SK-N-SH (cell line): ENCODE measurements around the gene ARHGEF4. TPM values are rescaled to one million over a fixed set of nuclear protein-coding genes. Genes with fewer than 3 reads are reported as not detected.

ENCODE experiments used
- CTCF ChIA-PET: fragments of 300-600, 350-600 bp; formaldehyde crosslinking; extraction: SDS; loops from one replicate; lab custom pipeline; 2021; lab: Yijun Ruan, JAX
- POLR2A ChIA-PET: fragments of 350-600 bp; sonication (Branson Sonifier 250); formaldehyde crosslinking; extraction: SDS; loops from one replicate; lab custom pipeline; 2020; ENCODE audit warnings: antibody characterized with exemption, inconsistent platforms; lab: Yijun Ruan, JAX
- DNase-seq: peaks from one replicate; pipeline ENCODE4 v3.0.0; 2012
- H2AFZ ChIP-seq: fragments of 200-600 bp; sonication (generic); 2 replicates; pipeline ENCODE4 v1.8.1; 2016; ENCODE audit warnings: antibody characterized with exemption, mild to moderate bottlenecking, low read depth
- H3F3A ChIP-seq: fragments of 200-600 bp; sonication (generic); replicated peaks from 2 replicates; pipeline ENCODE3; 2016; ENCODE audit warnings: antibody characterized with exemption, mild to moderate bottlenecking; ENCODE audit not compliant: insufficient read depth
- H3K27ac ChIP-seq, 2 experiments: fragments of 200-500 bp in 1 of 2; fragments of 200-600 bp in 1 of 2; sonication (Bioruptor generic) in 1 of 2; sonication (generic), shearing (Covaris generic) in 1 of 2; 2 replicates each; pipeline versions ENCODE4 v1.5.1 to v1.6.1; 2014 to 2016; ENCODE audit warnings: low read depth in 2 of 2, inconsistent platforms in 1 of 2, low read length in 1 of 2, mild to moderate bottlenecking in 1 of 2, mixed read lengths in 1 of 2
- H3K27me3 ChIP-seq: fragments of 200-600 bp; sonication (generic), shearing (Covaris generic); 2 replicates; pipeline ENCODE4 v1.6.1; 2016; ENCODE audit warnings: mixed run types; ENCODE audit not compliant: insufficient read depth
- H3K36me3 ChIP-seq, 2 experiments: fragments of 200-500 bp in 1 of 2; fragments of 200-600 bp in 1 of 2; sonication (Bioruptor generic) in 1 of 2; sonication (generic) in 1 of 2; replicated peaks in 1 of 2; 2 replicates each; pipeline versions ENCODE3 to v1.5.1; 2014 to 2016; ENCODE audit warnings: low read length in 1 of 2, mild to moderate bottlenecking in 1 of 2; ENCODE audit not compliant: insufficient read depth in 2 of 2, control insufficient read depth in 1 of 2
- H3K4me1 ChIP-seq, 2 experiments: fragments of 200-500 bp in 1 of 2; fragments of 200-600 bp in 1 of 2; sonication (Bioruptor generic) in 1 of 2; sonication (generic), shearing (Covaris generic) in 1 of 2; 2 replicates each; pipeline versions ENCODE4 v1.5.1 to v1.6.1; 2014 to 2016; ENCODE audit warnings: low read depth in 1 of 2, low read length in 1 of 2, mixed run types in 1 of 2; ENCODE audit not compliant: insufficient read depth in 2 of 2, control insufficient read depth in 1 of 2
- H3K4me2 ChIP-seq: fragments of 200-600 bp; sonication (generic), shearing (Covaris generic); 2 replicates; pipeline ENCODE4 v1.6.1; 2017; ENCODE audit warnings: mixed run types
- H3K4me3 ChIP-seq, 2 experiments: fragments of 200-500 bp in 1 of 2; fragments of 200-600 bp in 1 of 2; sonication (Bioruptor generic) in 1 of 2; sonication (generic), shearing (Covaris generic) in 1 of 2; 2 replicates each; pipeline versions ENCODE4 v1.5.1 to v1.8.1; 2014 to 2016; ENCODE audit warnings: low read depth in 2 of 2, inconsistent platforms in 1 of 2, low read length in 1 of 2, mild to moderate bottlenecking in 1 of 2, mixed read lengths in 1 of 2, moderate library complexity in 1 of 2
- H3K79me2 ChIP-seq: fragments of 200-600 bp; sonication (generic); 2 replicates; pipeline ENCODE4 v1.8.1; 2017; ENCODE audit warnings: mild to moderate bottlenecking; ENCODE audit not compliant: insufficient read depth
- H3K9ac ChIP-seq: fragments of 200-600 bp; sonication (generic); 2 replicates; pipeline ENCODE4 v1.6.1; 2017; ENCODE audit warnings: mixed run types
- H3K9me2 ChIP-seq: fragments of 200-600 bp; sonication (generic); 2 replicates; pipeline ENCODE4 v1.6.1; 2017; ENCODE audit warnings: mixed run types
- H3K9me3 ChIP-seq: fragments of 200-600 bp; sonication (generic); 2 replicates; pipeline ENCODE4 v1.6.1; 2017; ENCODE audit warnings: mixed run types, mild to moderate bottlenecking, moderate library complexity
- H4K20me1 ChIP-seq: fragments of 200-600 bp; sonication (generic); 2 replicates; pipeline ENCODE4 v1.6.1; 2017; ENCODE audit warnings: mild to moderate bottlenecking, mixed run types; ENCODE audit not compliant: insufficient read depth
- CHD2 ChIP-seq: fragments of 150-350 bp; IDR thresholded peaks from 2 replicates; pipeline ENCODE4 v1.6.1; 2018; ENCODE audit warnings: low read length; ENCODE audit not compliant: partially characterized antibody
- EP300 ChIP-seq, 2 experiments: IDR thresholded peaks; 2 replicates each; pipeline versions ENCODE4 v1.4.0 to v1.6.1; 2012; ENCODE audit warnings: borderline replicate concordance in 1 of 2, low read depth in 1 of 2, low read length in 1 of 2
- FOSL2 ChIP-seq: IDR thresholded peaks from 2 replicates; pipeline ENCODE4 v1.4.0; 2012; ENCODE audit warnings: low read depth, mild to moderate bottlenecking, moderate library complexity, borderline replicate concordance
- FOXJ3 ChIP-seq: sonication (generic); formaldehyde crosslinking; IDR thresholded peaks from 2 replicates; pipeline ENCODE4 v1.5.1; 2020; ENCODE audit warnings: mild to moderate bottlenecking, missing genetic modification reagents
- FOXM1 ChIP-seq: IDR thresholded peaks from 2 replicates; pipeline ENCODE4 v1.4.0; 2012; ENCODE audit warnings: low read depth, mild to moderate bottlenecking
- MEF2A ChIP-seq: IDR thresholded peaks from 2 replicates; pipeline ENCODE4 v1.4.0; 2012; ENCODE audit warnings: low read depth, borderline replicate concordance
- NRF1 ChIP-seq: IDR thresholded peaks from 2 replicates; pipeline ENCODE4 v1.6.1; 2012; ENCODE audit warnings: low read depth, mild to moderate bottlenecking, low read length
- PBX3 ChIP-seq: IDR thresholded peaks from 2 replicates; pipeline ENCODE4; 2012
- POLR2AphosphoS5 ChIP-seq: IDR thresholded peaks from 2 replicates; pipeline ENCODE4 v1.6.1; 2012; ENCODE audit warnings: low read depth, low read length
- RAD21 ChIP-seq: IDR thresholded peaks from 2 replicates; pipeline ENCODE4 v1.6.1; 2012; ENCODE audit warnings: mild to moderate bottlenecking, low read length
- RCOR1 ChIP-seq: fragments of 150-350 bp; IDR thresholded peaks from 2 replicates; pipeline ENCODE4 v1.6.1; 2017; ENCODE audit warnings: antibody characterized with exemption, low read length
- REST ChIP-seq: IDR thresholded peaks from 2 replicates; pipeline ENCODE4 v1.6.1; 2012; ENCODE audit warnings: mild to moderate bottlenecking, low read depth, low read length, moderate library complexity
- RXRA ChIP-seq: IDR thresholded peaks from 2 replicates; pipeline ENCODE4 v1.4.0; 2012; ENCODE audit warnings: low read depth, mild to moderate bottlenecking, borderline replicate concordance
- USF1 ChIP-seq: IDR thresholded peaks from 2 replicates; pipeline ENCODE4 v1.4.0; 2012; ENCODE audit warnings: low read depth, borderline replicate concordance
- YY1 ChIP-seq: IDR thresholded peaks from 2 replicates; pipeline ENCODE4 v1.4.0; 2012; ENCODE audit warnings: low read depth, mild to moderate bottlenecking
- WGBS: methylation state at CpG from one replicate; pipeline ENCODE4 v1.1.6; 2017; ENCODE audit warnings: low lambda C conversion rate; 5-methylcytosine and 5-hydroxymethylcytosine counted together
- polyA plus RNA-seq, 3 experiments: library from polyadenylated mRNA; depleted of rRNA; stranded (reverse); fragments of >200 nt; gene quantifications; 2 replicates each; pipeline ENCODE4 v1.2.3, GENCODE V29; 2012

The ARHGEF4 gene
- polyA plus RNA-seq, 1 of the 3 experiments (the other 2 are of a cell fraction): 2.3 TPM

GRCh38 chr2:130834931-130835765 is 1.6 kb upstream of the ARHGEF4 start:
- no peak for DNase-seq
- no peaks in the 10 kb centered on the region for H3F3A ChIP-seq
- 63% methylated on average over 16 of the region's 18 CpGs for WGBS
- no peak overlapping the region for H2AFZ ChIP-seq
- H3K27me3 ChIP-seq: no peaks in the 10 kb centered on the region; the same call in 1 of the 2 replicates
- no peaks in the 10 kb centered on the region for H4K20me1 ChIP-seq
- no peaks in the 10 kb centered on the region for H3K9me2 ChIP-seq
- H3K4me3 ChIP-seq: no peak overlapping the region
- TF ChIP-seq RAD21: no peak
- ChIA-PET CTCF (interaction anchor here (0.9 to 2.8 kb wide), 3 partner anchors 37 to 41 kb away, joined by 3 to 19 read pairs (median 3); no protein-coding TSS in a partner anchor), POLR2A (no interaction called here)
- no peak overlapping the region for H3K27ac ChIP-seq
- H3K9me3 ChIP-seq: no peaks in the 10 kb centered on the region
- no peaks in the 10 kb centered on the region for H3K36me3 ChIP-seq
- no peaks in the 10 kb centered on the region for H3K4me1 ChIP-seq
- no peaks in the 10 kb centered on the region for H3K79me2 ChIP-seq
- no peak overlapping the region for H3K9ac ChIP-seq
- H3K4me2 ChIP-seq: no peak overlapping the region

- Histone ChIP-seq H3K27me3 (no peaks in the 10 kb centered on the region; the same call in 1 of the 2 replicates), H4K20me1 (no peaks in the 10 kb centered on the region), H3K27ac (no peak overlapping the region), H3K79me2 (no peaks in the 10 kb centered on the region)
- TF ChIP-seq MEF2A: no peak
- no peak for TF ChIP-seq EP300 (IDR thresholded peaks at IDR 0.05; ENCODE audit: borderline replicate concordance in 1 of 2, low read depth in 1 of 2, low read length in 1 of 2)
- TF ChIP-seq FOXM1: no peak
- no peak for TF ChIP-seq RCOR1
- no peak for TF ChIP-seq PBX3
- TF ChIP-seq, all 33 proteins: peak for 0
- CTCF ChIA-PET: interaction anchor here (0.9 to 2.8 kb wide), 3 partner anchors 37 to 40 kb away, joined by 3 to 19 read pairs (median 3); no protein-coding TSS in a partner anchor
- no peaks in the 10 kb centered on the region for H3K9me2 ChIP-seq
- H3K4me1 ChIP-seq: no peaks in the 10 kb centered on the region
- 81% methylated on average over 5 of the region's 7 CpGs for WGBS
- no peaks in the 10 kb centered on the region for H3K9me3 ChIP-seq
- H3K36me3 ChIP-seq: no peaks in the 10 kb centered on the region
- H3K9ac ChIP-seq: no peak overlapping the region
- no peaks in the 10 kb centered on the region for H3F3A ChIP-seq
- H3K4me2 ChIP-seq: no peak overlapping the region
- DNase-seq: no peak
- H3K4me3 ChIP-seq: no peak overlapping the region
- H2AFZ ChIP-seq: no peak overlapping the region
- POLR2A ChIA-PET: no interaction called here
These were observed 1.0 kb upstream of the ARHGEF4 start for GRCh38 chr2:130835766-130836015.

GRCh38 chr2:130837175-130837810 is 579 bp downstream of the ARHGEF4 start:
- no peaks in the 10 kb centered on the region for H3K4me1 ChIP-seq
- H3K4me3 ChIP-seq: peak overlapping the region in 1 of 2 experiments; percentile 34; a peak in 2 of 4 replicates
- no peaks in the 10 kb centered on the region for H3K9me3 ChIP-seq
- no peaks in the 10 kb centered on the region for H3K36me3 ChIP-seq
- H3K27ac ChIP-seq: no peak overlapping the region
- TF ChIP-seq FOSL2 (no peak), USF1 (no peak), POLR2AphosphoS5 (no peak), CHD2 (no peak), RXRA (no peak), REST (no peak), NRF1 (no peak), FOXJ3 (CRISPR knock-in tag) (no peak), YY1 (no peak)
- TF ChIP-seq, all 33 proteins: peak for 0
- Histone ChIP-seq H4K20me1 (no peaks in the 10 kb centered on the region), H3K79me2 (no peaks in the 10 kb centered on the region), H3K9ac (no peak overlapping the region), H3K27me3 (no peaks in the 10 kb centered on the region; the same call in 1 of the 2 replicates), H2AFZ (no peak overlapping the region), H3K9me2 (no peaks in the 10 kb centered on the region), H3K4me2 (peak overlapping the region; percentile 11; the same call in 1 of the 2 replicates), H3F3A (no peaks in the 10 kb centered on the region)
- WGBS: 14% methylated on average over 24 of the region's 53 CpGs
- POLR2A ChIA-PET: no interaction called here
- CTCF ChIA-PET: interaction anchor here (1.0 to 2.8 kb wide), 3 partner anchors 9 to 39 kb away, joined by 3 to 19 read pairs (median 10); no protein-coding TSS in a partner anchor
- DNase-seq: no peak
